ENCODE measurements around the gene DCAF11.

Gene DCAF11

GRCh38 chr14:24137529-24138395 lies 23.2 kb downstream of the DCAF11 start:
- DNase-seq (ENCODE audit: extremely low read depth in 1 of 2, low read depth in 1 of 2): no peak

- no peak for DNase-seq (ENCODE audit: extremely low read depth in 1 of 2, low read depth in 1 of 2)
Measured at GRCh38 chr14:24138396-24139271, 24.1 kb downstream of the DCAF11 start.

DNA sequence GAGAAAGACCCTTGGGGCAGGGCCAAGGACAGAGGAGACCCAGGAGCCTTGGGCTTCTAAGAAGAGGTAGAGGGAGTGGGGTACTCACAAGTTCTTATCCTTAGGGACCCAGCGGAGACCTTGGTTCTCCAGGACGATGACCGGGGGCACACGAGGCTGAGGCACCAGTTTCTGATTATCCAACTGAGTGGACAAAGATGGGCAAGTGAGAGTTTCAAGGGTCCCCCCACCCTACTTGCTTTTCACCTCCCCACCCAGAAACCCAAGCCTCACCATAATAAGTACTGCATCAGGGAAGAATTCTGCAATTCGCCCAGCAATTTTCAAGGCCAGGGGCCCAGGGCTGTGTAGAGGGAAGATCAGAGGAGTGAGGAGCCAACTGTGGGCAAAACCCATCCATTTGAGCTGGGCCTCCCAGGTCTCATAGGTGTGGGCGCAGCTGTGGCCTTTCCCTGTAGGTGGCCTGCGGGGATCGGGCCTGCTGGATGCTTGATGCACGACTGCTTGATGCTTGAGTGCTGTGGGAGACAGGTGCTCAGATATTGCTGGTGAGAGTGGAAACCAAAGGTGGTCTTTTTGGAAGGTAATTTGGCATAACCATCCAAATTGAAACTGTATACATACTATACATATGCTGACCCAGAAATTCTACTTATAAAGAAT lies 24.8 kb downstream of the DCAF11 start:
- no peak for DNase-seq (ENCODE audit: extremely low read depth in 1 of 2, low read depth in 1 of 2)

DNA sequence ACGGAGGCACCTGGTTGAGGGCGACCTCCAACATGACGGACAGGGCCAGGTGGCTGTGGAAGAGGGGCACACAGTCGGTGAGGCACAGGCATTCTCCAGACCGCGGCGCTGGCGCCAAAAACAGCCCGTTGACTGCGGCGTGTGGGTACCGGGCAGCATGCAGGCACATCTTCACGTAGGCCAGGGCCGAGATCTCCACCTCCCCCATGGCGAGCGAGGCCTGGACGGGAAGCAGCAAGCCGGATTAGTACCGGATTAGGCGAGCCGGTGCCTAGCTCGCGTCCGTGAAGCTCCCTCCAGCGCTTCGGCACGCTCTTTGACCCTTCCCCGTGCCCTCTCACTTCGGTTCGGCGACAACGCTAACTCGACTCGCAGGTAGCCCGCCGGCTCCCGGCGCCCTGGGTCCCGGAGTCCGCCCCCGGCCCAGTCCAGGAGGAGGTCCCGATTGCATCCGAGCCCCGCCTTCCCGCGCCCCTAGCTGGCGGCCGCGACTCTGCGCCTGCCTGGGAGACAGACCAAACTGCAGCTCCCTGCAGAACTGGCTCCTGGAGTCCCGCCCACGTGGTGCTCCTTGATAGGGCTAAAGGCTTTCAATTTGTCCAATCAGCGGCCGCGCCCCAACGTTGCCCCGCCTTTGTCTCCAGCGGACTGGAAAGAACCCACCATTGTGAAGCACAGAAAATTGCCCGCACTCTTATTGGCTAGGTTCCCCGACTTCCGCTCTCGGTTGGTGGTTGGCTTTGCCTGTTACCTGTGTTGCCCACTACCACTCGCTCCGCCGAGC lies 26.7 kb downstream of the DCAF11 start, which contains the start of gene EMC9:
Gene EMC9 (minus strand): TSS at position 495 of the 784 bp plus-strand sequence. CDS start 287 bp downstream, at position 208.
- peak; percentile 98 to 100 for DNase-seq (ENCODE audit: extremely low read depth in 1 of 2, low read depth in 1 of 2)

DNA sequence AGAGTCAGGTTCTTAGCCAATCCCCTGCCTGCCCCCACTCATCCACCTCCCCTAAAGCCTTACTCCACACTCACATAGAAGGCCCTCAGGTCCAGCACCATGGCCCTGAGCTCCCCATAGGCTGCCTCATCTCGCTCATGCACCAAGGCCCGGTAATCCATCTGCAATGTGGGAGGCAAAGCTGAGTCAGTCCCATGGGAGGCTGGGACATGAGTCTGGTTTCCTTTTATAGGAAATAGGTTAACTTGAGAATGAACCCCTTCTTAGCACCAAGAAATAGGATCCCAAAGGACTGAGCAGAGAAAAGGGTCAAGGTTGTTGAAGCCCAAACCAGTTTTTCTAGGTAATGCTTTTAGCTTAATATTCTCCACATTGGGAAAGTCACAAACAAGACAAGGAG lies 28.9 kb downstream of the DCAF11 start:
- no peak for DNase-seq (ENCODE audit: extremely low read depth in 1 of 2, low read depth in 1 of 2)

- DNase-seq (ENCODE audit: extremely low read depth in 1 of 2, low read depth in 1 of 2): no peak
Measured at GRCh38 chr14:24144451-24144850, 29.9 kb downstream of the DCAF11 start.

DNA sequence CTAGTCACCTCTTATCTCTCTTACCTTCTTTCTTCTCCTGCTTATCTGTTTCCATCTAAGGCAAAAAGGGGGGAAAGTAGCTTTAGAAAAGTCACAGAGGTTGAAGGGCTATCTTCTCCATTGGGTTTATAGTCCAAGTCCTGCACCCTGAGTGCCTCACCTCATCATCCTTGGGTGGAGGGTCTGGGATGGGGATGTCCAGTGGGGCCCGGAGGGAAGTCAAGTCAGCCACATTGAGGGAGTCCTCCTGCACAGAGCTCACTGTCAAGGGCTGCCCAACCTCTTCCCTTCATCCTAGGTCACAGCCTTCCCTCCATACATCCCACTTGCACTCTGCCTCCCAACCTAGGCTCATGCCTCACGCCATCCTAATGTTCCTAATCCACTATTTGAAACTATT lies 30.6 kb downstream of the DCAF11 start:
- DNase-seq (ENCODE audit: extremely low read depth in 1 of 2, low read depth in 1 of 2): no peak

- no peak for DNase-seq (ENCODE audit: extremely low read depth in 1 of 2, low read depth in 1 of 2)
Measured at GRCh38 chr14:24145690-24146452, 31.3 kb downstream of the DCAF11 start.

DNA sequence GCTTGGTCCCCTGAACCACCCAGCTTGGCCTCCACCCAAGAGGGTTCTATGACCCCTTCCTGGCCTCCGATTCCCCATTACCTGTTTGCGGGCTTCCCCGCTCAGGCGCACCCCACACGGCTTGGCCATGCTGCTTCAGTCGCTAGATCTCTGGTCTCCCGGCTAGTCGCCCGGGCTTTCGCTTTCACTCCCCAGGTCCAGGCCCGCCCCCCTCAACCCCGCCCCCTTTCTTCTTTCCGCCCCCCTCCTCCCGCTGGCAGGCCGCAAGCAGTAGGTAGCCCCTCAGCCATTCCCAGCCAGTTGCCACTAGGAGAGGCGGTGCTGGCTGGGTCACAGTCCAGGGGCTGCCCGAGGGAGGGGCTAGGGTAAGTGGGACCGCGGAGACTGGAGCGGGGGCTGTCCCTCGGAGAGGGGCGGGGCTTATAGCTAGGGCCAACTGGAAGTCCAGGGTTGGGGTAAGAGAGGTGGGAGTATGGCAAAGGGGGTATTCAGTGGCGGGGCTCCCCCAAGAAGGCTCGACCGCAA lies 31.9 kb downstream of the DCAF11 start, which contains the start of gene PSME2:
Gene PSME2 (minus strand): TSS at position 158 of the 525 bp plus-strand sequence. CDS start 29 bp downstream, at position 129.
- DNase-seq (ENCODE audit: extremely low read depth in 1 of 2, low read depth in 1 of 2): peak; percentile 84 to 97

DNA sequence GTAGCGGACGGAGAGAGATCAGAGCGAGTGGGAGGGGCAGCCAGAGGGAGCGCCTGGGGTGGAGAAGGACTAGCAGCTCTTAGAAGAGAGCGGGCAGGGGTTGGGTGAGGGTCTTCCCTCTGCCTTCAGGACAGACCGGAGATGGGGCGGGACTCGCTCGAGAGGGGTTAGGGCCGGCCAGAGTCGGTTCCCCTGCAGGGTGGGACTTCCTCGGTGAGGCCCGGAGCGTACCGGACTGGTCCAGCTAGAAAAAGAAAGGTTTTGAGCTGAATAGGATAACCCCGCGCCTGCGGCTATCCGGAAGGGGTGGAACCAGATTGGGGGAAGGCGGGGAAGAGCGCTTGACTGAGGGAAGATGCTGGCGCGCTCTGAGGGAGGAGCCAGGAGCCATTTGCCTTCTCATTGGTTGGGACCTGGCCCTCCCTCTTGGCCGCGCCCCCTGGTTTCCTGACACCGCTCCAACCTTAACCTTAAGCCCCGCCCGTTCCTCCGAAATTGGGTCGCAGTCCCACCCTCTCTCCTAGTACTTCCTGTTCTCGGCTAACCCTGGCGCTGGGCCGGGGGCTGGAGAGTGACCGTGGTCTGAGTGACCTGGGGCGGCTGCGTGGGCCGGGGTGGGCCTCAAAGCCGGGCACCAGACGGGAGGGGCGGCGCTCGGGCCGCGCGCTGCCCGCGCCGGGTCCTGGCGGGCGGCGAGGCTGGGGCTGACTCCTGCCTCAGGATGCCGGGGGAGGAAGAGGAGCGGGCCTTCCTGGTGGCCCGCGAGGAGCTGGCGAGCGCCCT lies 32.6 kb downstream of the DCAF11 start, which contains the start of gene RNF31:
Gene RNF31 (plus strand): TSS at position 521 of the 783 bp plus-strand sequence. CDS start 201 bp downstream, at position 722.
- peak; percentile 93 to 99 for DNase-seq (ENCODE audit: extremely low read depth in 1 of 2, low read depth in 1 of 2)

GRCh38 chr14:24147761-24148428 lies 33.3 kb downstream of the DCAF11 start:
- DNase-seq (ENCODE audit: extremely low read depth in 1 of 2, low read depth in 1 of 2): no peak

DNA sequence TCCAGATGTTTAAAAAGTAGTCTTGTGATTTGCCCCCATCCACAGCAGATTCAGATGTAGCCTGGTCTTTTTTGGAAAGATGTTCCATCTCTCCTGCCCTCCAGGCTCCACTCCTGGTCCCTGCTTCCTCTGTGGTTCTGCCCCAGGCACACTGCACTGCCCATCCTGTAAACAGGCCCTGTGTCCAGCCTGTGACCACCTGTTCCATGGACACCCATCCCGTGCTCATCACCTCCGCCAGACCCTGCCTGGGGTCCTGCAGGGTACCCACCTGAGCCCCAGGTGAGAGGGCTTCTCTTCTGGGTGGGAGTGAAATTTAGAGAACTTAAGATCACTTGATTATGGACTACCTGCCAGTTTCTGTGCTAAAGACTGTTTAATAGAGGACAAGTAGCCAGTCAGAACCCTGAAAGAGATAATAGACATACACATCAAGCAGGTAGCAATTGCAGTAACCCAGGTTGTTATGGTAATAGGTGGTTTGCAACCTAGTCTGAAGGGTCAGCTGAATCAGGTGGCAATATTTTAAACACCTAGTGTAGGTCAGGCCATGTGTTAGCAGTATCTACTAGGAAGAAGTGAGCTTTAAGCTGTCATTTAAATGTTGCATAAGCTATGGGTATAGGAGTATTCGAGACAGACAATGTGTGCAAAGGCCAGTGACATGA lies 34.9 kb downstream of the DCAF11 start:
- no peak for DNase-seq (ENCODE audit: extremely low read depth in 1 of 2, low read depth in 1 of 2)

- DNase-seq (ENCODE audit: extremely low read depth in 1 of 2, low read depth in 1 of 2): no peak
Measured at GRCh38 chr14:24150061-24150460, 35.5 kb downstream of the DCAF11 start.

DNA sequence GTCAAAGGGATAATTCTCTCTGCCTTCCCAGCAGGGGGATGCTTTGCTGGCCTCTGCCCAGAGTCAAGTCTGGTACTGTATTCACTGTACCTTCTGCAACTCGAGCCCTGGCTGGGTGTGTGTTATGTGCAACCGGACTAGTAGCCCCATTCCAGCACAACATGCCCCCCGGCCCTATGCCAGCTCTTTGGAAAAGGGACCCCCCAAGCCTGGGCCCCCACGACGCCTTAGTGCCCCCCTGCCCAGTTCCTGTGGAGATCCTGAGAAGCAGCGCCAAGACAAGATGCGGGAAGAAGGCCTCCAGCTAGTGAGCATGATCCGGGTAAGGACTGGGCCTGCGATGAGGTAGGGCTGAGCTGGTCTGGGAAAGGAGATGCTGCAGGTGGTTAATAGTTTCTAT lies 36.0 kb downstream of the DCAF11 start:
- DNase-seq (ENCODE audit: extremely low read depth in 1 of 2, low read depth in 1 of 2): no peak

GRCh38 chr14:24150993-24151392 lies 36.4 kb downstream of the DCAF11 start:
- DNase-seq (ENCODE audit: extremely low read depth in 1 of 2, low read depth in 1 of 2): no peak

- DNase-seq (ENCODE audit: extremely low read depth in 1 of 2, low read depth in 1 of 2): no peak
Measured at GRCh38 chr14:24151404-24152080, 37.0 kb downstream of the DCAF11 start.

GRCh38 chr14:24155100-24155499 lies 40.5 kb downstream of the DCAF11 start:
- no peak for DNase-seq (ENCODE audit: extremely low read depth in 1 of 2, low read depth in 1 of 2)
